Esophagus squamous epithelium (tissue), 5 donors: ENCODE data around the gene DUSP10. TPM values are rescaled to one million over a fixed set of nuclear protein-coding genes. Genes with fewer than 3 reads are reported as not detected.
A peak's percentile ranks its signal among the peaks of the same experiment; 100 is the strongest.

Experiments
- DNase-seq: peaks from one replicate; lab custom pipeline; 2025; lab: John Stamatoyannopoulos, UW
- H3K27ac ChIP-seq, 4 donors: fragments of 200-600 bp; sonication (generic); one replicate each; pipeline ENCODE4 v1.5.1; 2016 to 2019; ENCODE audit warnings: mild to moderate bottlenecking in 1 of 4
- H3K27me3 ChIP-seq, 4 donors: fragments of 200-600 bp; sonication (generic); 1 replicate in 3 of 4; 2 replicates in 1 of 4; pipeline versions ENCODE4 v1.5.1 to v1.6.0; 2017 to 2021; ENCODE audit warnings: antibody characterized with exemption in 1 of 4
- H3K36me3 ChIP-seq, 3 donors: fragments of 200-600 bp; sonication (generic); one replicate each; pipeline ENCODE4 v1.5.1; 2016 to 2019
- H3K4me1 ChIP-seq, 3 donors: fragments of 200-600 bp; sonication (generic); one replicate each; pipeline ENCODE4 v1.5.1; 2017 to 2019
- H3K4me3 ChIP-seq, 4 donors: fragments of 200-600 bp; sonication (generic); 1 replicate in 3 of 4; 2 replicates in 1 of 4; pipeline ENCODE4 v1.5.1; 2016 to 2019; ENCODE audit warnings: mild to moderate bottlenecking in 2 of 4, moderate library complexity in 1 of 4
- H3K9me3 ChIP-seq, 3 donors: fragments of 200-600 bp; sonication (generic); one replicate each; pipeline ENCODE4 v1.5.1; 2016 to 2019
- POLR2A ChIP-seq, 4 donors: fragments of 450-650 bp; IDR thresholded peaks; one replicate each; pipeline ENCODE4 v1.6.1; 2017; ENCODE audit warnings: antibody characterized with exemption in 4 of 4, mild to moderate bottlenecking in 4 of 4, moderate library complexity in 3 of 4
- WGBS, 2 donors: methylation state at CpG; one replicate each; pipeline ENCODE4 v1.1.5; 2018; 5-methylcytosine and 5-hydroxymethylcytosine counted together
- intact Hi-C: fragments of 100-400 bp; cut with DNase I; formaldehyde crosslinking; loops from one replicate; pipeline ENCODE4 v1.15.0; 2022
- total RNA-seq, 4 donors: library from RNA; depleted of rRNA; stranded (reverse); fragments of >200 nt; gene quantifications; one replicate each; pipeline ENCODE4 v1.1.0, GENCODE V29; 2016
- TF ChIP-seq, protein P1 (sequence below), 6 experiments: fragments of 450-650 bp in 4 of 6; fragments of 200-600 bp in 2 of 6; sonication (generic) in 2 of 6; IDR thresholded peaks; one replicate each; pipeline ENCODE4 v1.5.1; 2016 to 2019; ENCODE audit warnings: antibody characterized with exemption in 6 of 6, mild to moderate bottlenecking in 4 of 6, moderate library complexity in 4 of 6
- donor health status: DM: yes; HTN: yes; CAD: no.

The DUSP10 gene
- total RNA-seq, 4 donors from 2014 or later: 1.4 to 7.4 (median 4.9) TPM

DNA sequence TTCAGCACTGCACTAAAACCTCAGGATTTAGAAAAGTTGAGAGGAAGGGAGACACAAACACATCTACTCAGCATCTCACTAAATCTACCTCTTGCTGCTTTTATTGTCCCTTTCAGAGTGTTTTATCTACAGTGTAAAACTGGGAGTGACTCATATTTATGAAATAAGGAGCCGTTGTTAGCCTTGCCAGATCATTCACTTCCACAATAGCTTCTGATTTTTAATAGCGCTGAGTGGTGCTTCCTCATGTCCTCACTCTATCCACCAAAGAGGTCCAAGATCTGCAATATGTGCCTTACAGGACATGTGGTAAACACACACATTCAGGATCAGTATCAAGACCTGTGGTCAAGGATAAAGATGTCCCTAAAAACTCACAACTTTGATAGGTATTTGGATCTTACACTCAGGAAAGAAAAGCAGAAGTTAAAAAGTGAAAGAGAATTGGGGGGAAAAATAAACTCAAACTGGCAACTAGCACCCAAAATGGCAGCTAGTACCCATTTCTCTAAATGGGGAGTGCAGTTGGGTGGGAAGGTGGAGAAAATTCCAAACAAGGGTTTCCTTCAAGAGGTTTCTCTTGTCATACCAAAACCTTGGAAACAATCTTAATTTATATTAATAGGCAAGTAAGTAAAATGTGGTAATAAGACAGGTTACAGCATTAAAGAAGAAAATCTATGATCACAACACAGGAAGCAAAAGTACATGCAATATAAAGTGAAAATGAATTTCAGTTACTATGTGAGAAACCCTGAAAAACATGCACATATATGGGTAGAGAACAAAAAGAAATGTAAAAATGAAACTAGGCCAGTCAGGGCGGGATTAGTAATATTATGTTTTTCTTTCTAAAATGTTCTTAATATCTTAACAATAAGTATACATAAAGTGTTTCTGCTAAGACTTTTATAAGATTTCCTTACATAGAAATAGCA, 15.9 kb downstream of the DUSP10 start:
- intact Hi-C loops: no loop called here
- Histone ChIP-seq H3K9me3 (peaks cover 0 to 7% (median 0%) of the 10 kb centered on the region in 3 donors), H3K4me3 (no peak overlapping the region), H3K36me3 (no peaks in the 10 kb centered on the region), H3K27ac (peak overlapping the region; percentile 30 to 76 (median 54)), H3K4me1 (peaks cover 0 to 62% (median 34%) of the 10 kb centered on the region in 3 donors), H3K27me3 (no peaks in the 10 kb centered on the region)
- WGBS, 2 donors: 30 to 35% methylated on average over 3 of the region's 3 CpGs
- DNase-seq: no peak
- no peak for TF ChIP-seq POLR2A (IDR thresholded peaks at IDR 0.05)
- TF ChIP-seq, protein P1, sequence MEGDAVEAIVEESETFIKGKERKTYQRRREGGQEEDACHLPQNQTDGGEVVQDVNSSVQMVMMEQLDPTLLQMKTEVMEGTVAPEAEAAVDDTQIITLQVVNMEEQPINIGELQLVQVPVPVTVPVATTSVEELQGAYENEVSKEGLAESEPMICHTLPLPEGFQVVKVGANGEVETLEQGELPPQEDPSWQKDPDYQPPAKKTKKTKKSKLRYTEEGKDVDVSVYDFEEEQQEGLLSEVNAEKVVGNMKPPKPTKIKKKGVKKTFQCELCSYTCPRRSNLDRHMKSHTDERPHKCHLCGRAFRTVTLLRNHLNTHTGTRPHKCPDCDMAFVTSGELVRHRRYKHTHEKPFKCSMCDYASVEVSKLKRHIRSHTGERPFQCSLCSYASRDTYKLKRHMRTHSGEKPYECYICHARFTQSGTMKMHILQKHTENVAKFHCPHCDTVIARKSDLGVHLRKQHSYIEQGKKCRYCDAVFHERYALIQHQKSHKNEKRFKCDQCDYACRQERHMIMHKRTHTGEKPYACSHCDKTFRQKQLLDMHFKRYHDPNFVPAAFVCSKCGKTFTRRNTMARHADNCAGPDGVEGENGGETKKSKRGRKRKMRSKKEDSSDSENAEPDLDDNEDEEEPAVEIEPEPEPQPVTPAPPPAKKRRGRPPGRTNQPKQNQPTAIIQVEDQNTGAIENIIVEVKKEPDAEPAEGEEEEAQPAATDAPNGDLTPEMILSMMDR (IDR thresholded peaks at IDR 0.05): no peak

- Histone ChIP-seq H3K27ac (peak overlapping the region; percentile 11 to 76 (median 54)), H3K27me3 (no peaks in the 10 kb centered on the region), H3K36me3 (no peaks in the 10 kb centered on the region), H3K9me3 (peaks cover 0 to 7% (median 0%) of the 10 kb centered on the region in 3 donors), H3K4me3 (no peak overlapping the region), H3K4me1 (peaks cover 0 to 60% (median 31%) of the 10 kb centered on the region in 3 donors)
- TF ChIP-seq POLR2A (IDR thresholded peaks at IDR 0.05): no peak
- TF ChIP-seq, protein P1 (IDR thresholded peaks at IDR 0.05): no peak
- intact Hi-C loops: no loop called here
- 79 to 82% methylated on average over 4 of the region's 4 CpGs for WGBS, 2 donors
- no peak for DNase-seq
These were observed 16.8 kb downstream of the DUSP10 start for GRCh38 chr1:221724931-221725605.

GRCh38 chr1:221723848-221724236, 18.0 kb downstream of the DUSP10 start:
- TF ChIP-seq, protein P1 (IDR thresholded peaks at IDR 0.05): no peak
- H3K4me3 ChIP-seq: no peak overlapping the region
- peaks cover 0 to 7% (median 0%) of the 10 kb centered on the region in 3 donors for H3K9me3 ChIP-seq
- peaks cover 0 to 65% (median 39%) of the 10 kb centered on the region in 3 donors for H3K4me1 ChIP-seq
- no peaks in the 10 kb centered on the region for H3K27me3 ChIP-seq
- DNase-seq: no peak
- H3K36me3 ChIP-seq: no peaks in the 10 kb centered on the region
- H3K27ac ChIP-seq: peak overlapping the region in 2 of 4 donors; percentile 17 to 51
- WGBS, 2 donors: 76 to 88% methylated on average over 3 of the region's 3 CpGs
- intact Hi-C loops: no loop called here

GRCh38 chr1:221723018-221723847, 18.7 kb downstream of the DUSP10 start:
- no peaks in the 10 kb centered on the region for H3K36me3 ChIP-seq
- no peak for DNase-seq
- no peak overlapping the region for H3K4me3 ChIP-seq
- no peak for TF ChIP-seq POLR2A (IDR thresholded peaks at IDR 0.05)
- TF ChIP-seq, protein P1 (IDR thresholded peaks at IDR 0.05): no peak
- peak overlapping the region in 3 of 4 donors; percentile 26 to 51 (median 26) for H3K27ac ChIP-seq
- no peaks in the 10 kb centered on the region for H3K27me3 ChIP-seq
- intact Hi-C loops: no loop called here
- H3K9me3 ChIP-seq: peaks cover 0 to 7% (median 0%) of the 10 kb centered on the region in 3 donors
- peaks cover 3 to 66% (median 45%) of the 10 kb centered on the region in 3 donors for H3K4me1 ChIP-seq
- 78 to 89% methylated on average over 1 of the region's 1 CpG for WGBS, 2 donors
